ENCODE results near the gene ANGPTL8. TPM values are rescaled to one million over a fixed set of nuclear protein-coding genes. Genes with fewer than 3 reads are reported as not detected.

The ANGPTL8 gene
- total RNA-seq, 1 donor from 2014 or later, result not detected

GRCh38 chr19:11214387-11214786, 25.0 kb upstream of the ANGPTL8 start:
- DNase-seq (ENCODE audit: low read depth), result no peak
- no peak overlapping the region for H3K4me3 ChIP-seq (ENCODE audit: low read depth, low read length)

GRCh38 chr19:11221082-11221598, 18.3 kb upstream of the ANGPTL8 start:
- DNase-seq (ENCODE audit: low read depth), result no peak
- H3K4me3 ChIP-seq (ENCODE audit: low read depth, low read length), result no peak overlapping the region
- no peak for TF ChIP-seq CTCF (conservative IDR thresholded peaks at IDR 0.05; ENCODE audit: low read depth, low read length)

More at GRCh38 chr19:11214387-11214786, 25.0 kb upstream of the ANGPTL8 start:
- no peak for TF ChIP-seq CTCF (conservative IDR thresholded peaks at IDR 0.05; ENCODE audit: low read depth, low read length)

- no peak for DNase-seq (ENCODE audit: low read depth)
- H3K4me3 ChIP-seq (ENCODE audit: low read depth, low read length), result no peak overlapping the region
- no peak for TF ChIP-seq CTCF (conservative IDR thresholded peaks at IDR 0.05; ENCODE audit: low read depth, low read length)
These were observed 16.2 kb upstream of the ANGPTL8 start for GRCh38 chr19:11223200-11223599.

GRCh38 chr19:11224429-11224828, 15.0 kb upstream of the ANGPTL8 start:
- no peak for TF ChIP-seq CTCF (conservative IDR thresholded peaks at IDR 0.05; ENCODE audit: low read depth, low read length)
- H3K4me3 ChIP-seq (ENCODE audit: low read depth, low read length), result no peak overlapping the region
- DNase-seq (ENCODE audit: low read depth), result no peak

GRCh38 chr19:11225172-11225571, 14.2 kb upstream of the ANGPTL8 start:
- TF ChIP-seq CTCF (conservative IDR thresholded peaks at IDR 0.05; ENCODE audit: low read depth, low read length), result no peak
- DNase-seq (ENCODE audit: low read depth), result no peak

GRCh38 chr19:11225815-11226214, 13.6 kb upstream of the ANGPTL8 start:
- TF ChIP-seq CTCF (conservative IDR thresholded peaks at IDR 0.05; ENCODE audit: low read depth, low read length), result no peak
- DNase-seq (ENCODE audit: low read depth), result no peak
- H3K4me3 ChIP-seq (ENCODE audit: low read depth, low read length), result no peak overlapping the region

More at GRCh38 chr19:11225172-11225571, 14.2 kb upstream of the ANGPTL8 start:
- H3K4me3 ChIP-seq (ENCODE audit: low read depth, low read length), result no peak overlapping the region

GRCh38 chr19:11226716-11227166, 12.7 kb upstream of the ANGPTL8 start:
- DNase-seq (ENCODE audit: low read depth), result no peak
- H3K4me3 ChIP-seq (ENCODE audit: low read depth, low read length), result no peak overlapping the region
- TF ChIP-seq CTCF (conservative IDR thresholded peaks at IDR 0.05; ENCODE audit: low read depth, low read length), result no peak
